NT2/D1 (cell line): Measurements from ENCODE around the gene PCDHGB4.

Experiments used
- DNase-seq: peaks from one replicate; pipeline ENCODE4 v3.0.0-alpha.2; 2011; ENCODE audit warnings: low read depth, low spot score
- H3K27me3 ChIP-seq: 2 replicates; pipeline ENCODE4 v1.6.0; 2011; ENCODE audit warnings: mild to moderate bottlenecking; ENCODE audit not compliant: insufficient read length, insufficient read depth
- H3K36me3 ChIP-seq: 2 replicates; pipeline ENCODE4 v1.6.1; 2011; ENCODE audit warnings: mild to moderate bottlenecking, low read length, mixed read lengths; ENCODE audit not compliant: insufficient read depth, insufficient read length
- H3K4me1 ChIP-seq: 2 replicates; pipeline ENCODE4 v1.5.1; 2011; ENCODE audit not compliant: insufficient read depth, insufficient read length
- H3K4me3 ChIP-seq: 2 replicates; pipeline ENCODE4 v1.5.1; 2011; ENCODE audit warnings: low read depth; ENCODE audit not compliant: insufficient read length
- H3K9ac ChIP-seq: 2 replicates; pipeline ENCODE4 v1.6.0; 2011; ENCODE audit warnings: low read depth; ENCODE audit not compliant: insufficient read length
- H3K9me3 ChIP-seq: 2 replicates; pipeline ENCODE4 v1.5.1; 2011; ENCODE audit warnings: mild to moderate bottlenecking, low read length; ENCODE audit not compliant: insufficient read depth
- SUZ12 ChIP-seq: IDR thresholded peaks from 2 replicates; pipeline ENCODE4 v1.6.1; 2011; ENCODE audit not compliant: insufficient read length, insufficient read depth; ENCODE audit errors: extremely low read depth
- YY1 ChIP-seq: IDR thresholded peaks from 2 replicates; pipeline ENCODE4 v1.6.1; 2011; ENCODE audit not compliant: insufficient read length, insufficient read depth
- ZNF274 ChIP-seq: IDR thresholded peaks from 2 replicates; pipeline ENCODE4 v1.6.1; 2011; ENCODE audit warnings: mild to moderate bottlenecking, low read depth, low read length

PCDHGB4 gene

GRCh38 chr5:141360685-141361084, 26.8 kb upstream of the PCDHGB4 start:
- TF ChIP-seq SUZ12: no peak
- TF ChIP-seq ZNF274: no peak
- TF ChIP-seq YY1: no peak
- no peaks in the 10 kb centered on the region for H3K27me3 ChIP-seq
- peaks cover 45% of the 10 kb centered on the region for H3K9me3 ChIP-seq
- H3K36me3 ChIP-seq: no peaks in the 10 kb centered on the region
- no peak for DNase-seq
- no peaks in the 10 kb centered on the region for H3K4me1 ChIP-seq
- H3K4me3 ChIP-seq: no peak overlapping the region
- H3K9ac ChIP-seq: no peak overlapping the region

- H3K36me3 ChIP-seq: no peaks in the 10 kb centered on the region
- no peak for DNase-seq
- TF ChIP-seq YY1 (no peak), SUZ12 (no peak), ZNF274 (no peak)
- peaks cover 40% of the 10 kb centered on the region; the same call in 1 of the 2 replicates for H3K9me3 ChIP-seq
- H3K27me3 ChIP-seq: no peaks in the 10 kb centered on the region
- H3K4me3 ChIP-seq: no peak overlapping the region
- H3K9ac ChIP-seq: no peak overlapping the region
- no peaks in the 10 kb centered on the region for H3K4me1 ChIP-seq
Measured at GRCh38 chr5:141362719-141363118, 24.8 kb upstream of the PCDHGB4 start.

GRCh38 chr5:141363952-141364660, 23.4 kb upstream of the PCDHGB4 start, which contains the start of gene PCDHGA5:
Gene PCDHGA5 (plus strand): TSS chr5:141364162. CDS start chr5:141364331, 169 bp downstream.
- H3K4me1 ChIP-seq: no peaks in the 10 kb centered on the region
- no peak within 1 kb of the TSS for H3K4me3 ChIP-seq
- no peak within 1 kb of the TSS for H3K9ac ChIP-seq
- TF ChIP-seq YY1 (no peak), ZNF274 (no peak), SUZ12 (no peak)
- DNase-seq: no peak
- no peaks in the 10 kb centered on the region for H3K27me3 ChIP-seq
- H3K36me3 ChIP-seq: no peaks in the 10 kb centered on the region
- H3K9me3 ChIP-seq: peaks cover 40% of the 10 kb centered on the region; the same call in 1 of the 2 replicates

- Histone ChIP-seq H3K4me3 (no peak overlapping the region), H3K36me3 (no peaks in the 10 kb centered on the region), H3K27me3 (no peaks in the 10 kb centered on the region), H3K9me3 (peaks cover 46% of the 10 kb centered on the region; the same call in 1 of the 2 replicates), H3K9ac (no peak overlapping the region), H3K4me1 (no peaks in the 10 kb centered on the region)
- no peak for DNase-seq
- TF ChIP-seq YY1: no peak
- no peak for TF ChIP-seq SUZ12
- no peak for TF ChIP-seq ZNF274
Measured at GRCh38 chr5:141366016-141366896, 21.2 kb upstream of the PCDHGB4 start.

GRCh38 chr5:141369994-141370848, 17.3 kb upstream of the PCDHGB4 start, which contains the start of gene PCDHGB3:
Gene PCDHGB3 (plus strand): TSS chr5:141370242. CDS start chr5:141370395, 153 bp downstream.
- Histone ChIP-seq H3K4me3 (no peak within 1 kb of the TSS), H3K27me3 (no peaks in the 10 kb centered on the region), H3K4me1 (no peaks in the 10 kb centered on the region), H3K9ac (no peak within 1 kb of the TSS), H3K36me3 (no peaks in the 10 kb centered on the region), H3K9me3 (peaks cover 30% of the 10 kb centered on the region; the same call in 1 of the 2 replicates)
- no peak for DNase-seq
- no peak for TF ChIP-seq YY1
- TF ChIP-seq ZNF274: no peak
- no peak for TF ChIP-seq SUZ12

GRCh38 chr5:141371572-141372475, 15.7 kb upstream of the PCDHGB4 start:
- no peak for TF ChIP-seq YY1
- no peak for TF ChIP-seq ZNF274
- TF ChIP-seq SUZ12: no peak
- no peak overlapping the region for H3K4me3 ChIP-seq
- no peak overlapping the region for H3K9ac ChIP-seq
- H3K27me3 ChIP-seq: no peaks in the 10 kb centered on the region
- H3K4me1 ChIP-seq: no peaks in the 10 kb centered on the region
- no peak for DNase-seq
- H3K9me3 ChIP-seq: peaks cover 17% of the 10 kb centered on the region; the same call in 1 of the 2 replicates
- no peaks in the 10 kb centered on the region for H3K36me3 ChIP-seq
